Right renal cortex interstitium (tissue), 3 donors: ENCODE data around the gene SLC35B3. TPM values are rescaled to one million over a fixed set of nuclear protein-coding genes. Genes with fewer than 3 reads are reported as not detected.
"Not testable (repeated sequence)": the region's sequence is repeated elsewhere in the genome, so short reads cannot be mapped to it uniquely, and the experiment has no call there.

ENCODE experiments used
- DNase-seq, 3 donors: peaks; one replicate each; pipeline ENCODE4 v3.0.0-alpha.2; 2013; ENCODE audit warnings: low read depth in 3 of 3, low spot score in 2 of 3
- polyA plus RNA-seq, 3 donors: library from polyadenylated mRNA; unstranded; fragments of 120-200 nt; gene quantifications; one replicate each; pipeline ENCODE4 v1.2.1, GENCODE V29; 2013; ENCODE audit not compliant: insufficient read length in 3 of 3

The SLC35B3 gene
- polyA plus RNA-seq, 3 donors = 34.8 to 39.4 (median 37.3) TPM

- no peak for DNase-seq
These were observed 19.4 kb downstream of the SLC35B3 start for GRCh38 chr6:8415913-8416312.

- DNase-seq = no peak
These were observed 20.1 kb downstream of the SLC35B3 start for GRCh38 chr6:8415280-8415679.

GRCh38 chr6:8414844-8415243 is 20.5 kb downstream of the SLC35B3 start:
- DNase-seq = no peak

- not testable (repeated sequence) for DNase-seq
These were observed 29.4 kb downstream of the SLC35B3 start for GRCh38 chr6:8405946-8406345.

- no peak for DNase-seq
These were observed 32.8 kb downstream of the SLC35B3 start for GRCh38 chr6:8402546-8402945.

GRCh38 chr6:8400663-8401062 is 34.7 kb downstream of the SLC35B3 start:
- DNase-seq = no peak

- DNase-seq = no peak
These were observed 42.8 kb downstream of the SLC35B3 start for GRCh38 chr6:8392569-8392968.

- DNase-seq = no peak
These were observed 43.4 kb downstream of the SLC35B3 start for GRCh38 chr6:8391934-8392333.

- DNase-seq = no peak
These were observed 46.1 kb downstream of the SLC35B3 start for GRCh38 chr6:8389036-8389818.

- no peak for DNase-seq
These were observed 47.4 kb downstream of the SLC35B3 start for GRCh38 chr6:8387942-8388437.

GRCh38 chr6:8383584-8383983 is 51.8 kb downstream of the SLC35B3 start:
- DNase-seq = no peak

GRCh38 chr6:8382434-8382833 is 52.9 kb downstream of the SLC35B3 start:
- no peak for DNase-seq

- DNase-seq = no peak
These were observed 59.4 kb downstream of the SLC35B3 start for GRCh38 chr6:8375916-8376315.
